ENCODE data around the gene AMER1. TPM values are rescaled to one million over a fixed set of nuclear protein-coding genes. Genes with fewer than 3 reads are reported as not detected.

AMER1 gene
- total and polyA plus RNA-seq, 2 of the 8 experiments (the other 6 are each of a cell fraction or from before 2014, with no cell fraction given): 3.3 to 9.4 TPM

- H3K4me2 ChIP-seq (ENCODE audit: insufficient read depth in 1 of 2, low read depth in 2 of 2, low read length in 2 of 2): no peak overlapping the region
- no peak overlapping the region for H2BK20ac ChIP-seq (ENCODE audit: low read length)
- no peaks in the 10 kb centered on the region for H3K9me3 ChIP-seq (ENCODE audit: insufficient read depth in 2 of 2, low read depth in 1 of 2, low read length in 1 of 2)
- no peak overlapping the region for H3K27ac ChIP-seq (ENCODE audit: low read depth, low read length)
- no peak overlapping the region for H3K56ac ChIP-seq (replicated peaks; ENCODE audit: insufficient read length, low read depth, low read length)
- H4K5ac ChIP-seq (ENCODE audit: insufficient read length, low read depth, low read length): no peak overlapping the region
- no peak overlapping the region for H3K9ac ChIP-seq (replicated peaks in 1 of 4; ENCODE audit: extremely low read depth in 1 of 4, low read depth in 3 of 4, low read length in 3 of 4)
- no peak overlapping the region for H2BK15ac ChIP-seq (ENCODE audit: low read length)
- no peak overlapping the region for H2AFZ ChIP-seq (ENCODE audit: low read length)
- H3K18ac ChIP-seq (ENCODE audit: extremely low read depth, low read length): no peak overlapping the region
- H3K23ac ChIP-seq (ENCODE audit: insufficient read length): no peak overlapping the region
- H3K4ac ChIP-seq (replicated peaks; ENCODE audit: insufficient read length, low read depth, low read length): no peak overlapping the region
- H2BK5ac ChIP-seq (ENCODE audit: low read depth, low read length): no peak overlapping the region
- FAIRE-seq (no peak), DNase-seq (ENCODE audit: low read depth in 1 of 2, low spot score in 2 of 2) (no peak)
- no peak overlapping the region for H2BK120ac ChIP-seq (replicated peaks; ENCODE audit: low read depth, low read length)
- ChIA-PET CTCF (ENCODE audit: partially characterized antibody) (interaction anchor here (0.7 kb wide), 1 partner anchor 528 kb away, joined by 3 read pairs; no protein-coding TSS in a partner anchor), POLR2A (ENCODE audit: partially characterized antibody) (no interaction called here)
- H3K14ac ChIP-seq (ENCODE audit: insufficient read length): no peak overlapping the region
- no peak overlapping the region for H4K91ac ChIP-seq (replicated peaks; ENCODE audit: insufficient read length, low read length)
- no peak overlapping the region for H2AK5ac ChIP-seq (ENCODE audit: low read depth, low read length)
- TF ChIP-seq GABPA (IDR thresholded peaks at IDR 0.05; ENCODE audit: borderline replicate concordance, insufficient read depth, low read length) (no peak), SIN3A (conservative IDR thresholded peaks at IDR 0.05 in 1 of 2, IDR thresholded peaks at IDR 0.05 in 1 of 2; ENCODE audit: low read depth in 1 of 2, low read length in 2 of 2) (no peak), HDAC6 (IDR thresholded peaks at IDR 0.05; ENCODE audit: low read depth, low read length) (no peak), CHD2 (IDR thresholded peaks at IDR 0.05; ENCODE audit: low read length) (no peak), KDM4A (IDR thresholded peaks at IDR 0.05; ENCODE audit: low read depth, low read length, severe bottlenecking) (no peak), SP2 (IDR thresholded peaks at IDR 0.05; ENCODE audit: low read length) (no peak), TAF1 (IDR thresholded peaks at IDR 0.05; ENCODE audit: low read depth, low read length) (no peak), USF2 (IDR thresholded peaks at IDR 0.05; ENCODE audit: low read length) (no peak), EP300 (IDR thresholded peaks at IDR 0.05; ENCODE audit: borderline replicate concordance in 1 of 2, low read depth in 2 of 2, low read length in 2 of 2) (no peak), RNF2 (IDR thresholded peaks at IDR 0.05; ENCODE audit: borderline replicate concordance, low read depth, low read length, missing control alignments, poor library complexity, severe bottlenecking) (no peak), BACH1 (IDR thresholded peaks at IDR 0.05; ENCODE audit: low read length) (no peak), TBP (IDR thresholded peaks at IDR 0.05; ENCODE audit: low read depth, low read length) (no peak)
- no peak overlapping the region for H4K8ac ChIP-seq (ENCODE audit: extremely low read depth, insufficient read depth, low read length)
- no peaks in the 10 kb centered on the region for H3K27me3 ChIP-seq (replicated peaks in 1 of 4; ENCODE audit: control insufficient read depth in 3 of 4, extremely low read depth in 1 of 4, insufficient read depth in 3 of 4, low read length in 3 of 4)
- H3K79me1 ChIP-seq (ENCODE audit: low read depth, low read length): no peaks in the 10 kb centered on the region
- H4K20me1 ChIP-seq (replicated peaks in 1 of 2; ENCODE audit: control insufficient read depth in 1 of 2, insufficient read depth in 2 of 2, low read length in 2 of 2): no peaks in the 10 kb centered on the region
- H2BK12ac ChIP-seq (ENCODE audit: low read depth, low read length): no peak overlapping the region
- no peaks in the 10 kb centered on the region for H3K23me2 ChIP-seq (ENCODE audit: low read depth, low read length)
- H3K36me3 ChIP-seq (ENCODE audit: control insufficient read depth in 2 of 4, insufficient read depth in 4 of 4, low read length in 3 of 4): no peaks in the 10 kb centered on the region
- no peak overlapping the region for H3K4me3 ChIP-seq (ENCODE audit: extremely low read depth in 1 of 4, insufficient read depth in 2 of 4, low read depth in 3 of 4, low read length in 4 of 4)
- no peaks in the 10 kb centered on the region for H3K79me2 ChIP-seq (ENCODE audit: control insufficient read depth in 1 of 2, insufficient read depth in 2 of 2, low read length in 2 of 2)
- no peaks in the 10 kb centered on the region for H3K4me1 ChIP-seq (replicated peaks in 1 of 4; ENCODE audit: control insufficient read depth in 3 of 4, insufficient read depth in 4 of 4, low read length in 3 of 4)
Measured at GRCh38 chrX:64176876-64177275, 28.6 kb downstream of the AMER1 start.

Data from H1 (cell line).